ENCODE measurements around the gene KIF4A. TPM values are rescaled to one million over a fixed set of nuclear protein-coding genes. Genes with fewer than 3 reads are reported as not detected.

The KIF4A gene
- total and polyA plus RNA-seq, 2 of the 13 experiments (the other 11 are each of a cell fraction or from before 2014, with no cell fraction given) = 9.4 to 28.2 TPM

DNA sequence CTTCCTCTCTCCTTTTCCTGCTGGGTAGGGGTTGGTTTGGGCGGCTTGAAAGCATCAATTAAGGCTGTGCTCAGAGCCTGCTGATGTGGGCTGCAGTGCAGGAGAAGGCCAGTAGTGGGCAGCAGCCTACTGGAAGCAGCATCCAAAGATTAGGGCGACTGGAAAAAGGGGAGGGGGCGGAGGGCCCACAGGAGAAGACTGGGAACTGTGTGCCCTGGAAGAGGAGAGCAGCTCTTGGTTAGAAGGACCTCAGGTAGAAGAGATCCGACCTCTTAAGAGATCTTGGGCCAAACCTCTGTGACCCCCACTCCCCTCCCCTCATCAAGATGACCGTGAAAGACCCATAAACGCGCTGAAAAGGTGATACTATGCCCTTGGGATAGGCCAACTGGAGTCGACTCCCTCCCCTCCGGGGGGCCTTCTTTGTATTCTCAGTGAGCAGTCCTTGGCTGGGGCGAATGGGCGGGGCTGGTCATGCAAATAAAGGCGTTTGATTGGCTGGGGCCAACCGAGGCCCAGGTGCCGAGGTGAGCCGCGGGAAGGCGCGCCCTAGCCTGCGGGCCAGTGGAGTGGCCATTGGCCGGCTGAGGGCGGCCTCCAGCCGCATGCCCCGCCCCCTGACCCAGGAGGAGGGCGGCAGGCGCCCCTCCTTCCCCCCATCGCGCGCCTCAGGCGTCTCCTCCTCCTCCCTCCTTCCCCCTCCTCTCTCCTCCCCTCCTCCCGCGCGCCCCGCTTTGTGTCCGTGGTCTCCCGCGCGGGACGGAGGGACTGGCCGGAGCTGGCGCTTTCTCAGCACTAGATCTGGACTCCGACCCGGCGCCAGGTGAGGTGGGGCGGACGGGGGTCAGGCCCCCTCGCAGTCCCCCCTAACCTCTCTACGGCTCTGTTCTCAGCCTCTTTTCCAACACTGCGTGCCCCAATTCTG lies 164.8 kb downstream of the KIF4A start (continued):
- TF ChIP-seq ZNF574 (CRISPR knock-in tag; IDR thresholded peaks at IDR 0.05) (no peak), SAP130 (CRISPR knock-in tag; IDR thresholded peaks at IDR 0.05; ENCODE audit: low read depth) (peak; percentile 30; the same call in 1 of the 2 replicates), GABPB1 (CRISPR knock-in tag; IDR thresholded peaks at IDR 0.05) (peak; percentile 33; the same call in 1 of the 2 replicates), RBAK (CRISPR knock-in tag; IDR thresholded peaks at IDR 0.05) (no peak), ZNF207 (IDR thresholded peaks at IDR 0.05; ENCODE audit: borderline replicate concordance) (no peak), MZF1 (CRISPR knock-in tag; IDR thresholded peaks at IDR 0.05; ENCODE audit: borderline replicate concordance) (no peak), PHB2 (IDR thresholded peaks at IDR 0.05; ENCODE audit: partially characterized antibody) (no peak), NR2F2 (IDR thresholded peaks at IDR 0.05; ENCODE audit: borderline replicate concordance, low read depth) (no peak), ZNF180 (CRISPR knock-in tag; IDR thresholded peaks at IDR 0.05; ENCODE audit: borderline replicate concordance, low read depth) (no peak), GTF2F1 (IDR thresholded peaks at IDR 0.05; ENCODE audit: low read length) (no peak), CTCF (CRISPR knock-in tag; IDR thresholded peaks at IDR 0.05) (peak; percentile 87), MEF2D (CRISPR knock-in tag; IDR thresholded peaks at IDR 0.05) (no peak), HOXA3 (CRISPR knock-in tag; IDR thresholded peaks at IDR 0.05) (no peak), SALL1 (CRISPR knock-in tag; IDR thresholded peaks at IDR 0.05) (peak; percentile 15), XRCC5 (optimal IDR thresholded peaks at IDR 0.05; ENCODE audit: low read length) (peak; percentile 69), MEIS1 (CRISPR knock-in tag; IDR thresholded peaks at IDR 0.05; ENCODE audit: borderline replicate concordance) (no peak)
- TF ChIP-seq, protein P1, sequence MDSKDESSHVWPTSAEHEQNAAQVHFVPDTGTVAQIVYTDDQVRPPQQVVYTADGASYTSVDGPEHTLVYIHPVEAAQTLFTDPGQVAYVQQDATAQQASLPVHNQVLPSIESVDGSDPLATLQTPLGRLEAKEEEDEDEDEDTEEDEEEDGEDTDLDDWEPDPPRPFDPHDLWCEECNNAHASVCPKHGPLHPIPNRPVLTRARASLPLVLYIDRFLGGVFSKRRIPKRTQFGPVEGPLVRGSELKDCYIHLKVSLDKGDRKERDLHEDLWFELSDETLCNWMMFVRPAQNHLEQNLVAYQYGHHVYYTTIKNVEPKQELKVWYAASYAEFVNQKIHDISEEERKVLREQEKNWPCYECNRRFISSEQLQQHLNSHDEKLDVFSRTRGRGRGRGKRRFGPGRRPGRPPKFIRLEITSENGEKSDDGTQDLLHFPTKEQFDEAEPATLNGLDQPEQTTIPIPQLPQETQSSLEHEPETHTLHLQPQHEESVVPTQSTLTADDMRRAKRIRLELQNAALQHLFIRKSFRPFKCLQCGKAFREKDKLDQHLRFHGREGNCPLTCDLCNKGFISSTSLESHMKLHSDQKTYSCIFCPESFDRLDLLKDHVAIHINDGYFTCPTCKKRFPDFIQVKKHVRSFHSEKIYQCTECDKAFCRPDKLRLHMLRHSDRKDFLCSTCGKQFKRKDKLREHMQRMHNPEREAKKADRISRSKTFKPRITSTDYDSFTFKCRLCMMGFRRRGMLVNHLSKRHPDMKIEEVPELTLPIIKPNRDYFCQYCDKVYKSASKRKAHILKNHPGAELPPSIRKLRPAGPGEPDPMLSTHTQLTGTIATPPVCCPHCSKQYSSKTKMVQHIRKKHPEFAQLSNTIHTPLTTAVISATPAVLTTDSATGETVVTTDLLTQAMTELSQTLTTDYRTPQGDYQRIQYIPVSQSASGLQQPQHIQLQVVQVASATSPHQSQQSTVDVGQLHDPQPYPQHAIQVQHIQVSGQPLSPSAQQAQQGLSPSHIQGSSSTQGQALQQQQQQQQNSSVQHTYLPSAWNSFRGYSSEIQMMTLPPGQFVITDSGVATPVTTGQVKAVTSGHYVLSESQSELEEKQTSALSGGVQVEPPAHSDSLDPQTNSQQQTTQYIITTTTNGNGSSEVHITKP (CRISPR knock-in tag; IDR thresholded peaks at IDR 0.05; ENCODE audit: low read depth) = no peak
- TF ChIP-seq, protein P2, sequence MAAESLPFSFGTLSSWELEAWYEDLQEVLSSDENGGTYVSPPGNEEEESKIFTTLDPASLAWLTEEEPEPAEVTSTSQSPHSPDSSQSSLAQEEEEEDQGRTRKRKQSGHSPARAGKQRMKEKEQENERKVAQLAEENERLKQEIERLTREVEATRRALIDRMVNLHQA (CRISPR knock-in tag; IDR thresholded peaks at IDR 0.05) = no peak
- TF ChIP-seq, protein P3, sequence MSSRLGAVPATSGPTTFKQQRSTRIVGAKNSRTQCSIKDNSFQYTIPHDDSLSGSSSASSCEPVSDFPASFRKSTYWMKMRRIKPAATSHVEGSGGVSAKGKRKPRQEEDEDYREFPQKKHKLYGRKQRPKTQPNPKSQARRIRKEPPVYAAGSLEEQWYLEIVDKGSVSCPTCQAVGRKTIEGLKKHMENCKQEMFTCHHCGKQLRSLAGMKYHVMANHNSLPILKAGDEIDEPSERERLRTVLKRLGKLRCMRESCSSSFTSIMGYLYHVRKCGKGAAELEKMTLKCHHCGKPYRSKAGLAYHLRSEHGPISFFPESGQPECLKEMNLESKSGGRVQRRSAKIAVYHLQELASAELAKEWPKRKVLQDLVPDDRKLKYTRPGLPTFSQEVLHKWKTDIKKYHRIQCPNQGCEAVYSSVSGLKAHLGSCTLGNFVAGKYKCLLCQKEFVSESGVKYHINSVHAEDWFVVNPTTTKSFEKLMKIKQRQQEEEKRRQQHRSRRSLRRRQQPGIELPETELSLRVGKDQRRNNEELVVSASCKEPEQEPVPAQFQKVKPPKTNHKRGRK (CRISPR knock-in tag; IDR thresholded peaks at IDR 0.05) = no peak

All from HepG2 (cell line).